ACC112 (cell line): ENCODE results near the gene U2AF2.

ENCODE experiments used
- H2AFZ ChIP-seq: fragments of 200-600 bp; sonication (generic); one replicate; pipeline ENCODE4 v1.6.0; 2017; ENCODE audit warnings: antibody characterized with exemption, low read length; ENCODE audit not compliant: unreplicated experiment
- H3K27ac ChIP-seq: fragments of 200-600 bp; sonication (generic); 2 replicates; pipeline ENCODE4 v1.5.1; 2014; ENCODE audit warnings: low read depth, mild to moderate bottlenecking, antibody characterized with exemption, low read length, moderate library complexity
- H3K27me3 ChIP-seq: fragments of 200-600 bp; sonication (generic); 2 replicates; pipeline ENCODE4 v1.6.1; 2014; ENCODE audit warnings: mild to moderate bottlenecking, antibody characterized with exemption, low read length, moderate library complexity, mixed read lengths; ENCODE audit not compliant: insufficient read depth
- H3K36me3 ChIP-seq: fragments of 200-600 bp; sonication (generic); 2 replicates; pipeline ENCODE4 v1.6.1; 2016; ENCODE audit warnings: mild to moderate bottlenecking, antibody characterized with exemption, low read length, moderate library complexity, mixed read lengths; ENCODE audit not compliant: insufficient read depth
- H3K4me1 ChIP-seq: fragments of 200-600 bp; sonication (generic); one replicate; pipeline ENCODE4 v1.6.1; 2016; ENCODE audit warnings: low read length, mixed read lengths; ENCODE audit not compliant: insufficient read depth, unreplicated experiment, control insufficient read depth
- H3K4me3 ChIP-seq: fragments of 200-600 bp; sonication (generic); 2 replicates; pipeline ENCODE4 v1.5.1; 2014; ENCODE audit warnings: mild to moderate bottlenecking, low read depth, low read length
- H3K79me2 ChIP-seq: fragments of 200-600 bp; sonication (generic); one replicate; pipeline ENCODE4 v1.6.0; 2016; ENCODE audit warnings: low read length; ENCODE audit not compliant: control insufficient read depth, unreplicated experiment, insufficient read depth

Gene U2AF2

GRCh38 chr19:55693336-55693974, 38.6 kb downstream of the U2AF2 start:
- Histone ChIP-seq H3K27me3 (no peaks in the 10 kb centered on the region), H2AFZ (no peak overlapping the region), H3K4me1 (no peaks in the 10 kb centered on the region), H3K27ac (no peak overlapping the region), H3K36me3 (no peaks in the 10 kb centered on the region), H3K4me3 (no peak overlapping the region), H3K79me2 (no peaks in the 10 kb centered on the region)

- Histone ChIP-seq H3K4me1 (no peaks in the 10 kb centered on the region), H3K79me2 (no peaks in the 10 kb centered on the region), H3K4me3 (no peak overlapping the region), H3K36me3 (no peaks in the 10 kb centered on the region), H3K27ac (no peak overlapping the region), H3K27me3 (no peaks in the 10 kb centered on the region), H2AFZ (no peak overlapping the region)
Measured at GRCh38 chr19:55694241-55694655, 39.4 kb downstream of the U2AF2 start.

GRCh38 chr19:55694656-55695491, 40.0 kb downstream of the U2AF2 start:
- Histone ChIP-seq H2AFZ (no peak overlapping the region), H3K4me3 (no peak overlapping the region), H3K27ac (no peak overlapping the region), H3K27me3 (no peaks in the 10 kb centered on the region), H3K79me2 (no peaks in the 10 kb centered on the region), H3K36me3 (no peaks in the 10 kb centered on the region), H3K4me1 (no peaks in the 10 kb centered on the region)

- H3K27ac ChIP-seq: no peak overlapping the region
- no peaks in the 10 kb centered on the region for H3K79me2 ChIP-seq
- H3K4me1 ChIP-seq: no peaks in the 10 kb centered on the region
- H3K36me3 ChIP-seq: no peaks in the 10 kb centered on the region
- H2AFZ ChIP-seq: no peak overlapping the region
- no peaks in the 10 kb centered on the region for H3K27me3 ChIP-seq
- no peak overlapping the region for H3K4me3 ChIP-seq
Measured at GRCh38 chr19:55695511-55696290, 40.9 kb downstream of the U2AF2 start.

GRCh38 chr19:55696301-55697068, 41.6 kb downstream of the U2AF2 start:
- H3K4me1 ChIP-seq: no peaks in the 10 kb centered on the region
- H3K79me2 ChIP-seq: no peaks in the 10 kb centered on the region
- no peak overlapping the region for H3K4me3 ChIP-seq
- no peak overlapping the region for H2AFZ ChIP-seq
- H3K36me3 ChIP-seq: no peaks in the 10 kb centered on the region
- H3K27me3 ChIP-seq: no peaks in the 10 kb centered on the region
- no peak overlapping the region for H3K27ac ChIP-seq

- no peaks in the 10 kb centered on the region for H3K4me1 ChIP-seq
- no peaks in the 10 kb centered on the region for H3K27me3 ChIP-seq
- H3K4me3 ChIP-seq: no peak overlapping the region
- no peak overlapping the region for H3K27ac ChIP-seq
- H3K36me3 ChIP-seq: no peaks in the 10 kb centered on the region
- no peak overlapping the region for H2AFZ ChIP-seq
- no peaks in the 10 kb centered on the region for H3K79me2 ChIP-seq
Measured at GRCh38 chr19:55697069-55697440, 42.2 kb downstream of the U2AF2 start.

- no peak overlapping the region for H3K27ac ChIP-seq
- H3K79me2 ChIP-seq: no peaks in the 10 kb centered on the region
- no peaks in the 10 kb centered on the region for H3K36me3 ChIP-seq
- no peaks in the 10 kb centered on the region for H3K27me3 ChIP-seq
- H3K4me3 ChIP-seq: no peak overlapping the region
- no peak overlapping the region for H2AFZ ChIP-seq
- H3K4me1 ChIP-seq: no peaks in the 10 kb centered on the region
Measured at GRCh38 chr19:55697698-55698097, 42.9 kb downstream of the U2AF2 start.

- H3K27ac ChIP-seq: no peak overlapping the region
- H3K36me3 ChIP-seq: no peaks in the 10 kb centered on the region
- no peak overlapping the region for H2AFZ ChIP-seq
Measured at GRCh38 chr19:55698256-55698655, 43.4 kb downstream of the U2AF2 start.

GRCh38 chr19:55699221-55699620, 44.4 kb downstream of the U2AF2 start:
- H3K27me3 ChIP-seq: no peaks in the 10 kb centered on the region
- H3K79me2 ChIP-seq: no peaks in the 10 kb centered on the region
- no peaks in the 10 kb centered on the region for H3K4me1 ChIP-seq
- no peak overlapping the region for H3K27ac ChIP-seq
- peaks cover 3% of the 10 kb centered on the region; the same call in 1 of the 2 replicates for H3K36me3 ChIP-seq
- no peak overlapping the region for H2AFZ ChIP-seq
- no peak overlapping the region for H3K4me3 ChIP-seq

More at GRCh38 chr19:55698256-55698655, 43.4 kb downstream of the U2AF2 start:
- H3K4me1 ChIP-seq: no peaks in the 10 kb centered on the region
- no peak overlapping the region for H3K4me3 ChIP-seq
- H3K79me2 ChIP-seq: no peaks in the 10 kb centered on the region
- H3K27me3 ChIP-seq: no peaks in the 10 kb centered on the region

GRCh38 chr19:55700813-55701212, 46.0 kb downstream of the U2AF2 start:
- Histone ChIP-seq H3K4me3 (no peak overlapping the region), H2AFZ (no peak overlapping the region), H3K27me3 (no peaks in the 10 kb centered on the region), H3K4me1 (no peaks in the 10 kb centered on the region), H3K27ac (no peak overlapping the region), H3K36me3 (peaks cover 4% of the 10 kb centered on the region; the same call in 1 of the 2 replicates), H3K79me2 (no peaks in the 10 kb centered on the region)
